ENCODE data around the gene ARHGAP5.

- TF ChIP-seq, protein P1, sequence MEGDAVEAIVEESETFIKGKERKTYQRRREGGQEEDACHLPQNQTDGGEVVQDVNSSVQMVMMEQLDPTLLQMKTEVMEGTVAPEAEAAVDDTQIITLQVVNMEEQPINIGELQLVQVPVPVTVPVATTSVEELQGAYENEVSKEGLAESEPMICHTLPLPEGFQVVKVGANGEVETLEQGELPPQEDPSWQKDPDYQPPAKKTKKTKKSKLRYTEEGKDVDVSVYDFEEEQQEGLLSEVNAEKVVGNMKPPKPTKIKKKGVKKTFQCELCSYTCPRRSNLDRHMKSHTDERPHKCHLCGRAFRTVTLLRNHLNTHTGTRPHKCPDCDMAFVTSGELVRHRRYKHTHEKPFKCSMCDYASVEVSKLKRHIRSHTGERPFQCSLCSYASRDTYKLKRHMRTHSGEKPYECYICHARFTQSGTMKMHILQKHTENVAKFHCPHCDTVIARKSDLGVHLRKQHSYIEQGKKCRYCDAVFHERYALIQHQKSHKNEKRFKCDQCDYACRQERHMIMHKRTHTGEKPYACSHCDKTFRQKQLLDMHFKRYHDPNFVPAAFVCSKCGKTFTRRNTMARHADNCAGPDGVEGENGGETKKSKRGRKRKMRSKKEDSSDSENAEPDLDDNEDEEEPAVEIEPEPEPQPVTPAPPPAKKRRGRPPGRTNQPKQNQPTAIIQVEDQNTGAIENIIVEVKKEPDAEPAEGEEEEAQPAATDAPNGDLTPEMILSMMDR (IDR thresholded peaks at IDR 0.05): no peak
- no peak for TF ChIP-seq POLR2A (IDR thresholded peaks at IDR 0.05)
Observed at GRCh38 chr14:32190673-32191072, 113.6 kb downstream of the ARHGAP5 start.
